ENCODE results near the gene IGF2BP1. TPM values are rescaled to one million over a fixed set of nuclear protein-coding genes. Genes with fewer than 3 reads are reported as not detected.

The IGF2BP1 gene
- total RNA-seq, 2 experiments from 2014 or later = not detected

Other genes starting within 250 kb of the IGF2BP1 start
- not detected for gene TTLL6, start 180.2 kb upstream of the IGF2BP1 start, total RNA-seq
- 100 to 1,000 TPM; 112 to 121 TPM for gene CALCOCO2, start 166.3 kb upstream of the IGF2BP1 start, total RNA-seq
- gene ATP5MC1, start 104.6 kb upstream of the IGF2BP1 start, total RNA-seq = 10 to 100 TPM; 10.5 to 13.4 TPM
- 10 to 100 TPM; 56.4 to 56.7 TPM for gene UBE2Z, start 89.0 kb upstream of the IGF2BP1 start, total RNA-seq
- gene SNF8, start 52.5 kb upstream of the IGF2BP1 start, total RNA-seq = 10 to 100 TPM; 61.7 to 64.3 TPM
- not detected for gene GIP, start 28.8 kb upstream of the IGF2BP1 start, total RNA-seq
- under 1 TPM in 1 of 2 experiments, not detected in 1; 0.05 TPM for gene B4GALNT2, start 135.4 kb downstream of the IGF2BP1 start, total RNA-seq
- 1 to 10 TPM; 3.7 to 4.1 TPM for gene GNGT2, start 213.2 kb downstream of the IGF2BP1 start, total RNA-seq
- 10 to 100 TPM; 12.8 to 13.6 TPM for gene ABI3, start 213.3 kb downstream of the IGF2BP1 start, total RNA-seq
- gene PHOSPHO1, start 233.4 kb downstream of the IGF2BP1 start, total RNA-seq = not detected

Data from CD8-positive, alpha-beta T cell (primary cell).